Measurements from ENCODE around the gene NAA38. TPM values are rescaled to one million over a fixed set of nuclear protein-coding genes. Genes with fewer than 3 reads are reported as not detected.

The NAA38 gene
- total RNA-seq, 1 experiment from 2014 or later: 46.3 TPM

DNA sequence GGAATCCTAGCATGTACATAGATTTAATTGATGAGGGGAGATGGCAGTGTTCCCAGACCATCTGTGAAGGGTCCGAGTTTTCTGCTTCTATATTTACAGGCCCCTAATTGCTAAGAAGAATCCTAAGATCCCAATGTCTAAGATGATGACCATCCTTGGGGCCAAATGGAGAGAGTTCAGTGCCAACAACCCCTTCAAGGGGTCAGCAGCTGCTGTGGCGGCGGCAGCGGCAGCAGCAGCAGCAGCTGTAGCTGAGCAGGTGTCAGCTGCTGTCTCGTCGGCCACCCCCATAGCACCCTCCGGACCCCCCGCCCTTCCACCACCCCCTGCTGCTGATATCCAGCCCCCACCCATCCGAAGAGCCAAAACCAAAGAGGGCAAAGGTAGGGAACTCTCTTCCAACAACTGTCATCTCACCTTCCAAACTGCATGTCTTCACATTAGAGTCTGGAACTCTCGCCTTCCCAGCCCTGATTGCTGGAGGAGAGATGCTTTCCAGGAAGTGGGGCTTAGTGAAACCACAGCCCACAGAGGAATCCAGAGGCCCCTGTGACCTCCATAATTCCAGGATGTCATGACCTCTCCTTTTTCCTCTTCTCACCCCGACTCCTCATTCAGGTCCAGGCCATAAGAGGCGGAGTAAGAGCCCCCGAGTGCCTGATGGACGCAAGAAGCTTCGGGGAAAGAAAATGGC is 36.0 kb upstream of the NAA38 start:
- Mint-ChIP-seq H3K27ac (no peak overlapping the region), H3K9me3 (no peaks in the 10 kb centered on the region), H3K36me3 (peaks cover 19% of the 10 kb centered on the region; the same call in 1 of the 2 replicates), H3K4me1 (no peaks in the 10 kb centered on the region), H3K27me3 (ENCODE audit: low read depth) (no peaks in the 10 kb centered on the region), H3K4me3 (no peak overlapping the region)
- TF ChIP-seq ATF1 (CRISPR knock-in tag; IDR thresholded peaks at IDR 0.05) (no peak), ZBTB21 (CRISPR knock-in tag; IDR thresholded peaks at IDR 0.05; ENCODE audit: borderline replicate concordance) (no peak), MXD4 (CRISPR knock-in tag; IDR thresholded peaks at IDR 0.05; ENCODE audit: borderline replicate concordance) (no peak), MYBL2 (CRISPR knock-in tag; IDR thresholded peaks at IDR 0.05) (no peak), JUN (CRISPR knock-in tag; IDR thresholded peaks at IDR 0.05) (no peak), PRRX2 (CRISPR knock-in tag; IDR thresholded peaks at IDR 0.05) (no peak), ESRRA (CRISPR knock-in tag; IDR thresholded peaks at IDR 0.05; ENCODE audit: borderline replicate concordance) (no peak), ZNF263 (CRISPR knock-in tag; IDR thresholded peaks at IDR 0.05; ENCODE audit: low read depth) (no peak), NR1H2 (CRISPR knock-in tag; IDR thresholded peaks at IDR 0.05) (no peak)
- TF ChIP-seq, protein P1, sequence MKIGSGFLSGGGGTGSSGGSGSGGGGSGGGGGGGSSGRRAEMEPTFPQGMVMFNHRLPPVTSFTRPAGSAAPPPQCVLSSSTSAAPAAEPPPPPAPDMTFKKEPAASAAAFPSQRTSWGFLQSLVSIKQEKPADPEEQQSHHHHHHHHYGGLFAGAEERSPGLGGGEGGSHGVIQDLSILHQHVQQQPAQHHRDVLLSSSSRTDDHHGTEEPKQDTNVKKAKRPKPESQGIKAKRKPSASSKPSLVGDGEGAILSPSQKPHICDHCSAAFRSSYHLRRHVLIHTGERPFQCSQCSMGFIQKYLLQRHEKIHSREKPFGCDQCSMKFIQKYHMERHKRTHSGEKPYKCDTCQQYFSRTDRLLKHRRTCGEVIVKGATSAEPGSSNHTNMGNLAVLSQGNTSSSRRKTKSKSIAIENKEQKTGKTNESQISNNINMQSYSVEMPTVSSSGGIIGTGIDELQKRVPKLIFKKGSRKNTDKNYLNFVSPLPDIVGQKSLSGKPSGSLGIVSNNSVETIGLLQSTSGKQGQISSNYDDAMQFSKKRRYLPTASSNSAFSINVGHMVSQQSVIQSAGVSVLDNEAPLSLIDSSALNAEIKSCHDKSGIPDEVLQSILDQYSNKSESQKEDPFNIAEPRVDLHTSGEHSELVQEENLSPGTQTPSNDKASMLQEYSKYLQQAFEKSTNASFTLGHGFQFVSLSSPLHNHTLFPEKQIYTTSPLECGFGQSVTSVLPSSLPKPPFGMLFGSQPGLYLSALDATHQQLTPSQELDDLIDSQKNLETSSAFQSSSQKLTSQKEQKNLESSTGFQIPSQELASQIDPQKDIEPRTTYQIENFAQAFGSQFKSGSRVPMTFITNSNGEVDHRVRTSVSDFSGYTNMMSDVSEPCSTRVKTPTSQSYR (CRISPR knock-in tag; IDR thresholded peaks at IDR 0.05): no peak
- TF ChIP-seq, protein P2, sequence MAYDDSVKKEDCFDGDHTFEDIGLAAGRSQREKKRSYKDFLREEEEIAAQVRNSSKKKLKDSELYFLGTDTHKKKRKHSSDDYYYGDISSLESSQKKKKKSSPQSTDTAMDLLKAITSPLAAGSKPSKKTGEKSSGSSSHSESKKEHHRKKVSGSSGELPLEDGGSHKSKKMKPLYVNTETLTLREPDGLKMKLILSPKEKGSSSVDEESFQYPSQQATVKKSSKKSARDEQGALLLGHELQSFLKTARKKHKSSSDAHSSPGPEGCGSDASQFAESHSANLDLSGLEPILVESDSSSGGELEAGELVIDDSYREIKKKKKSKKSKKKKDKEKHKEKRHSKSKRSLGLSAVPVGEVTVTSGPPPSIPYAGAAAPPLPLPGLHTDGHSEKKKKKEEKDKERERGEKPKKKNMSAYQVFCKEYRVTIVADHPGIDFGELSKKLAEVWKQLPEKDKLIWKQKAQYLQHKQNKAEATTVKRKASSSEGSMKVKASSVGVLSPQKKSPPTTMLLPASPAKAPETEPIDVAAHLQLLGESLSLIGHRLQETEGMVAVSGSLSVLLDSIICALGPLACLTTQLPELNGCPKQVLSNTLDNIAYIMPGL (CRISPR knock-in tag; IDR thresholded peaks at IDR 0.05): no peak
- TF ChIP-seq, protein P3, sequence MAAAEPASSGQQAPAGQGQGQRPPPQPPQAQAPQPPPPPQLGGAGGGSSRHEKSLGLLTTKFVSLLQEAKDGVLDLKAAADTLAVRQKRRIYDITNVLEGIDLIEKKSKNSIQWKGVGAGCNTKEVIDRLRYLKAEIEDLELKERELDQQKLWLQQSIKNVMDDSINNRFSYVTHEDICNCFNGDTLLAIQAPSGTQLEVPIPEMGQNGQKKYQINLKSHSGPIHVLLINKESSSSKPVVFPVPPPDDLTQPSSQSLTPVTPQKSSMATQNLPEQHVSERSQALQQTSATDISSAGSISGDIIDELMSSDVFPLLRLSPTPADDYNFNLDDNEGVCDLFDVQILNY (CRISPR knock-in tag; IDR thresholded peaks at IDR 0.05): no peak
- TF ChIP-seq, protein P4, sequence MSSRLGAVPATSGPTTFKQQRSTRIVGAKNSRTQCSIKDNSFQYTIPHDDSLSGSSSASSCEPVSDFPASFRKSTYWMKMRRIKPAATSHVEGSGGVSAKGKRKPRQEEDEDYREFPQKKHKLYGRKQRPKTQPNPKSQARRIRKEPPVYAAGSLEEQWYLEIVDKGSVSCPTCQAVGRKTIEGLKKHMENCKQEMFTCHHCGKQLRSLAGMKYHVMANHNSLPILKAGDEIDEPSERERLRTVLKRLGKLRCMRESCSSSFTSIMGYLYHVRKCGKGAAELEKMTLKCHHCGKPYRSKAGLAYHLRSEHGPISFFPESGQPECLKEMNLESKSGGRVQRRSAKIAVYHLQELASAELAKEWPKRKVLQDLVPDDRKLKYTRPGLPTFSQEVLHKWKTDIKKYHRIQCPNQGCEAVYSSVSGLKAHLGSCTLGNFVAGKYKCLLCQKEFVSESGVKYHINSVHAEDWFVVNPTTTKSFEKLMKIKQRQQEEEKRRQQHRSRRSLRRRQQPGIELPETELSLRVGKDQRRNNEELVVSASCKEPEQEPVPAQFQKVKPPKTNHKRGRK (CRISPR knock-in tag; IDR thresholded peaks at IDR 0.05; ENCODE audit: borderline replicate concordance): no peak
- TF ChIP-seq, protein P5, sequence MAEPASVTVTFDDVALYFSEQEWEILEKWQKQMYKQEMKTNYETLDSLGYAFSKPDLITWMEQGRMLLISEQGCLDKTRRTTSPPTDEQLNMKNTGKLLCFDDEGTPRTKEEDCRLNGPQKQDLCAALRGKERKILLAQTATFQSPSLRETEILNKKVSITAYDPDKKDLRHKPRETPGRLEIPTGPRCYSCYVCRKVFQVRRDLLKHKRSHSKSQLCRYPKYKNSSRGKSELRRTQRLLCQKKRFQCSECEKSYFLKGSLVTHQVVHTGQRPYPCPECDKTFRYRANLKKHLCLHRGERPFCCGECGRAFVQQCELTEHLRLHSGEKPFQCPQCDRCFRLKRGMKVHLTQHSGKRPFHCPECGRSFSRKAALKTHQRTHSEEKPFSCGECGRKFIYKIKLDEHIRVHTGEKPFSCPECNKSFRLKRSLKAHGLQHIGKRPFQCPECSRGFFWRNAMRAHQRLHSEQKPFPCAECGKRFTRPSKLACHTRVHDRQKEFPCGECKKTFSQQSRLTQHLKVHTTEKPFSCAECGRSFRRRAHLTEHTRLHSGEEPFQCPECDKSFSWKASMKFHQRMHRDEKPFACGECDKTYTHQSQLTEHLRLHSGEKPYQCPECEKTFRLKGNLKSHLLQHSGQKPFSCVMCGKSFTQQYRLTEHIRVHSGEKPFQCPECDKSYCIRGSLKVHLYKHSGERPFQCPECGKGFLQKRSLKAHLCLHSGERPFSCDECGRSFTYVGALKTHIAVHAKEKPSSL (CRISPR knock-in tag; conservative IDR thresholded peaks at IDR 0.05): no peak
- TF ChIP-seq, protein P6, sequence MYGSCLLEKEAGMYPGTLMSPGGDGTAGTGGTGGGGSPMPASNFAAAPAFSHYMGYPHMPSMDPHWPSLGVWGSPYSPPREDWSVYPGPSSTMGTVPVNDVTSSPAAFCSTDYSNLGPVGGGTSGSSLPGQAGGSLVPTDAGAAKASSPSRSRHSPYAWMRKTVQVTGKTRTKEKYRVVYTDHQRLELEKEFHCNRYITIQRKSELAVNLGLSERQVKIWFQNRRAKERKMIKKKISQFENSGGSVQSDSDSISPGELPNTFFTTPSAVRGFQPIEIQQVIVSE (CRISPR knock-in tag; IDR thresholded peaks at IDR 0.05; ENCODE audit: borderline replicate concordance): no peak
- TF ChIP-seq, protein P7, sequence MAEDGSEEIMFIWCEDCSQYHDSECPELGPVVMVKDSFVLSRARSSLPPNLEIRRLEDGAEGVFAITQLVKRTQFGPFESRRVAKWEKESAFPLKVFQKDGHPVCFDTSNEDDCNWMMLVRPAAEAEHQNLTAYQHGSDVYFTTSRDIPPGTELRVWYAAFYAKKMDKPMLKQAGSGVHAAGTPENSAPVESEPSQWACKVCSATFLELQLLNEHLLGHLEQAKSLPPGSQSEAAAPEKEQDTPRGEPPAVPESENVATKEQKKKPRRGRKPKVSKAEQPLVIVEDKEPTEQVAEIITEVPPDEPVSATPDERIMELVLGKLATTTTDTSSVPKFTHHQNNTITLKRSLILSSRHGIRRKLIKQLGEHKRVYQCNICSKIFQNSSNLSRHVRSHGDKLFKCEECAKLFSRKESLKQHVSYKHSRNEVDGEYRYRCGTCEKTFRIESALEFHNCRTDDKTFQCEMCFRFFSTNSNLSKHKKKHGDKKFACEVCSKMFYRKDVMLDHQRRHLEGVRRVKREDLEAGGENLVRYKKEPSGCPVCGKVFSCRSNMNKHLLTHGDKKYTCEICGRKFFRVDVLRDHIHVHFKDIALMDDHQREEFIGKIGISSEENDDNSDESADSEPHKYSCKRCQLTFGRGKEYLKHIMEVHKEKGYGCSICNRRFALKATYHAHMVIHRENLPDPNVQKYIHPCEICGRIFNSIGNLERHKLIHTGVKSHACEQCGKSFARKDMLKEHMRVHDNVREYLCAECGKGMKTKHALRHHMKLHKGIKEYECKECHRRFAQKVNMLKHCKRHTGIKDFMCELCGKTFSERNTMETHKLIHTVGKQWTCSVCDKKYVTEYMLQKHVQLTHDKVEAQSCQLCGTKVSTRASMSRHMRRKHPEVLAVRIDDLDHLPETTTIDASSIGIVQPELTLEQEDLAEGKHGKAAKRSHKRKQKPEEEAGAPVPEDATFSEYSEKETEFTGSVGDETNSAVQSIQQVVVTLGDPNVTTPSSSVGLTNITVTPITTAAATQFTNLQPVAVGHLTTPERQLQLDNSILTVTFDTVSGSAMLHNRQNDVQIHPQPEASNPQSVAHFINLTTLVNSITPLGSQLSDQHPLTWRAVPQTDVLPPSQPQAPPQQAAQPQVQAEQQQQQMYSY (CRISPR knock-in tag; IDR thresholded peaks at IDR 0.05): no peak
- no peak for DNase-seq (ENCODE audit: low spot score)
- no peak for ATAC-seq
- ChIA-PET POLR2A (no interaction called here), CTCF (interaction anchor here (0.8 kb wide), 1 partner anchor 95 kb away, joined by 3 read pairs; no protein-coding TSS in a partner anchor)

All from WTC11 (cell line).